Iris pigment epithelial cell (primary cell): Measurements from ENCODE around the gene CCR2.
A peak's percentile ranks its signal among the peaks of the same experiment; 100 is the strongest.
"Not testable (repeated sequence)": the region's sequence is repeated elsewhere in the genome, so short reads cannot be mapped to it uniquely, and the experiment has no call there.

ENCODE experiments used
- DNase-seq: peaks from one replicate; pipeline ENCODE4 v3.0.0-alpha.2; 2011; ENCODE audit warnings: low read depth

The CCR2 gene

GRCh38 chr3:46402902-46403301 lies 49.0 kb downstream of the CCR2 start:
- DNase-seq: not testable (repeated sequence)

GRCh38 chr3:46405301-46406019 lies 51.5 kb downstream of the CCR2 start:
- DNase-seq: no peak

- no peak for DNase-seq
Measured at GRCh38 chr3:46406443-46406787, 52.5 kb downstream of the CCR2 start.

GRCh38 chr3:46406788-46407611 lies 53.1 kb downstream of the CCR2 start, which contains the start of the genes CCR5AS and CCRL2:
Gene CCR5AS, minus strand, starts transcription at chr3:46407066.
Gene CCRL2, plus strand, starts transcription at chr3:46407259. Its CDS starts 821 bp downstream, at chr3:46408080.
- peak; percentile 50 for DNase-seq

GRCh38 chr3:46407970-46408369 lies 54.1 kb downstream of the CCR2 start:
- DNase-seq: no peak

GRCh38 chr3:46408853-46409252 lies 54.9 kb downstream of the CCR2 start:
- DNase-seq: no peak

GRCh38 chr3:46409739-46410489 lies 56.0 kb downstream of the CCR2 start:
- DNase-seq: no peak
